Naive thymus-derived CD4-positive, alpha-beta T cell (primary cell): ENCODE results near the gene DDX42. TPM values are rescaled to one million over a fixed set of nuclear protein-coding genes. Genes with fewer than 3 reads are reported as not detected.

Experiments used
- ATAC-seq: fragments of 150-1000 bp; cut with Tn5 transposase; 2 replicates; pipeline ENCODE4 v1.10.0; 2021; ENCODE audit warnings: mild to moderate bottlenecking, moderate library complexity
- CTCF ChIA-PET: fragments of 350-600 bp; sonication (Branson Sonifier 250); formaldehyde crosslinking; loops from one replicate; lab custom pipeline; 2021; ENCODE audit warnings: antibody characterized with exemption; lab: Charles Lee
- POLR2A ChIA-PET: fragments of 350-600 bp; sonication (Branson Sonifier 250); formaldehyde crosslinking; loops from one replicate; lab custom pipeline; 2021; ENCODE audit warnings: antibody characterized with exemption, inconsistent platforms; lab: Charles Lee
- DNase-seq, 9 donors: peaks; one replicate each; pipeline versions ENCODE4 v3.0.0 to v3.0.0-alpha.2; 2020 to 2022; ENCODE audit warnings: mixed read lengths in 1 of 9
- H3K27ac ChIP-seq: one replicate; pipeline ENCODE4 v1.7.0; 2013; ENCODE audit warnings: mild to moderate bottlenecking, low read depth, low read length, moderate library complexity
- H3K27me3 ChIP-seq, 2 donors: one replicate each; pipeline ENCODE4 v1.7.0; 2013; ENCODE audit warnings: low read length in 2 of 2, mild to moderate bottlenecking in 2 of 2, moderate library complexity in 2 of 2; ENCODE audit not compliant: control insufficient read depth in 2 of 2, insufficient read depth in 2 of 2
- H3K36me3 ChIP-seq, 3 experiments: 1 replicate in 2 of 3; 2 replicates in 1 of 3; pipeline ENCODE4 v1.7.0; 2013; ENCODE audit warnings: low read length in 3 of 3, mild to moderate bottlenecking in 3 of 3, moderate library complexity in 1 of 3; ENCODE audit not compliant: insufficient read depth in 3 of 3, control insufficient read depth in 2 of 3
- H3K4me1 ChIP-seq, 2 donors: one replicate each; pipeline ENCODE4 v1.7.0; 2013; ENCODE audit warnings: low read length in 2 of 2, mild to moderate bottlenecking in 2 of 2, moderate library complexity in 1 of 2; ENCODE audit not compliant: control insufficient read depth in 2 of 2, insufficient read depth in 2 of 2
- H3K4me3 ChIP-seq: 2 replicates; pipeline ENCODE4 v1.7.0; 2013; ENCODE audit warnings: mild to moderate bottlenecking, low read length
- H3K9me3 ChIP-seq, 3 experiments: 1 replicate in 2 of 3; 2 replicates in 1 of 3; pipeline ENCODE4 v1.7.0; 2013; ENCODE audit warnings: low read length in 3 of 3; ENCODE audit not compliant: control insufficient read depth in 2 of 3
- H3K27ac Mint-ChIP-seq, 9 donors: one replicate each; pipeline ENCODE4 v1.8.0; 2020 to 2022; ENCODE audit warnings: mixed read lengths in 9 of 9, mild to moderate bottlenecking in 8 of 9, moderate library complexity in 5 of 9, inconsistent platforms in 2 of 9
- H3K27me3 Mint-ChIP-seq, 5 donors: one replicate each; pipeline ENCODE4 v1.8.0; 2021 to 2022; ENCODE audit warnings: mixed read lengths in 5 of 5, mild to moderate bottlenecking in 1 of 5
- H3K36me3 Mint-ChIP-seq, 5 donors: one replicate each; pipeline ENCODE4 v1.8.0; 2020 to 2022; ENCODE audit warnings: mixed read lengths in 5 of 5, mild to moderate bottlenecking in 3 of 5, inconsistent platforms in 1 of 5
- H3K4me1 Mint-ChIP-seq, 7 donors: one replicate each; pipeline ENCODE4 v1.8.0; 2020 to 2022; ENCODE audit warnings: mixed read lengths in 7 of 7, mild to moderate bottlenecking in 3 of 7, inconsistent platforms in 1 of 7
- H3K4me3 Mint-ChIP-seq, 10 donors: one replicate each; pipeline ENCODE4 v1.8.0; 2020 to 2022; ENCODE audit warnings: mild to moderate bottlenecking in 10 of 10, mixed read lengths in 10 of 10, moderate library complexity in 6 of 10, inconsistent platforms in 2 of 10
- H3K9me3 Mint-ChIP-seq, 11 donors: one replicate each; pipeline ENCODE4 v1.8.0; 2020 to 2022; ENCODE audit warnings: mixed read lengths in 11 of 11, mild to moderate bottlenecking in 4 of 11, inconsistent platforms in 1 of 11, moderate library complexity in 1 of 11
- intact Hi-C, 2 donors: fragments of 100-400 bp; cut with micrococcal nuclease; formaldehyde crosslinking; loops; one replicate each; pipeline ENCODE4 v1.15.1; 2023
- polyA plus RNA-seq, 2 donors: library from polyadenylated mRNA; unstranded; fragments of 300-500 nt; fragmentation: Illumina TruSeq; gene quantifications; one replicate each; pipeline ENCODE4 v1.2.3, GENCODE V29; 2021
- total RNA-seq, 6 experiments: library from RNA in 5 of 6; stranded (reverse) in 5 of 6; gene quantifications; 1 replicate in 5 of 6; 2 replicates in 1 of 6; pipeline ENCODE4 v1.2.3 and lab custom pipeline; 2021 to 2026

DDX42 gene
- total RNA-seq: 100 to 1,000 TPM; 101 to 192 (median 139) TPM
- 10 to 100 TPM; 11.8 to 24.4 TPM for polyA plus RNA-seq
- 137 reads per million, percentile 89 among the genes with 10 or more reads in this experiment for total RNA-seq (lab: John Stamatoyannopoulos, UW)

- Histone ChIP-seq H3K36me3 (peaks cover 0 to 20% (median 0%) of the 10 kb centered on the region in 3 experiments), H3K4me1 (peaks cover 21 to 46% of the 10 kb centered on the region in 2 donors), H3K27ac (peak within 1 kb of the TSS; percentile 100), H3K9me3 (no peaks in the 10 kb centered on the region), H3K27me3 (no peaks in the 10 kb centered on the region), H3K4me3 (peak within 1 kb of the TSS; percentile 85)
- no peak for ATAC-seq
- intact Hi-C loops: loop anchor here (1.0 to 10.0 kb wide), 6 partner anchors 18 to 371 kb away; partner anchors contain the start of genes ICAM2 (in 2 of the 2) and CYB561 (in 1 of the 2)
- Mint-ChIP-seq H3K27me3 (peaks cover 0 to 7% (median 0%) of the 10 kb centered on the region in 5 donors), H3K27ac (peak within 1 kb of the TSS; percentile 97 to 100 (median 99)), H3K9me3 (peaks cover 0 to 6% (median 0%) of the 10 kb centered on the region in 11 donors), H3K36me3 (peaks cover 0 to 35% (median 6%) of the 10 kb centered on the region in 5 donors), H3K4me3 (peak within 1 kb of the TSS; percentile 91 to 99 (median 98)), H3K4me1 (peaks cover 32 to 84% (median 68%) of the 10 kb centered on the region in 7 donors)
- CTCF ChIA-PET: interaction anchor here (0.8 to 2.7 kb wide), 6 partner anchors 32 to 77 kb away, joined by 3 to 11 read pairs (median 4); no protein-coding TSS in a partner anchor
- POLR2A ChIA-PET: interaction anchor here (0.7 to 6.4 kb wide), 35 partner anchors 8 to 731 kb away, joined by 3 to 117 read pairs (median 6); partner anchors contain the start of genes CEP95, DDX5, LIMD2 and MAP3K3
- DNase-seq: peak in 6 of 9 donors; percentile 13 to 92 (median 53)
Observed at GRCh38 chr17:63774141-63774968, at the start of gene DDX42. DDX42 (plus strand) TSS chr17:63774170; CDS start chr17:63787050, 12,880 bp downstream.

- DNase-seq (no peak), ATAC-seq (no peak)
- intact Hi-C loops: no loop called here
- Mint-ChIP-seq H3K9me3 (peaks cover 0 to 2% (median 0%) of the 10 kb centered on the region in 11 donors), H3K27me3 (no peaks in the 10 kb centered on the region), H3K4me3 (no peak overlapping the region), H3K4me1 (peaks cover 5 to 35% (median 26%) of the 10 kb centered on the region in 7 donors), H3K27ac (peak overlapping the region in 4 of 9 donors; percentile 12 to 56 (median 40)), H3K36me3 (peaks cover 0 to 4% (median 0%) of the 10 kb centered on the region in 5 donors)
- Histone ChIP-seq H3K36me3 (no peaks in the 10 kb centered on the region), H3K27me3 (no peaks in the 10 kb centered on the region), H3K27ac (no peak overlapping the region), H3K4me3 (no peak overlapping the region), H3K9me3 (no peaks in the 10 kb centered on the region), H3K4me1 (peaks cover 0 to 4% of the 10 kb centered on the region in 2 donors)
- ChIA-PET CTCF (no interaction called here), POLR2A (interaction anchor here (0.7 to 9.0 kb wide), 7 partner anchors 10 to 40 kb away, joined by 3 to 129 read pairs (median 5); partner anchors contain the start of genes CCDC47, DDX42 and LIMD2)
Observed at GRCh38 chr17:63735691-63736090, 38.3 kb upstream of the DDX42 start.

- Mint-ChIP-seq H3K4me1 (peaks cover 6 to 35% (median 24%) of the 10 kb centered on the region in 7 donors), H3K27ac (peak overlapping the region; percentile 88 to 99 (median 93)), H3K36me3 (peaks cover 0 to 4% (median 0%) of the 10 kb centered on the region in 5 donors), H3K4me3 (peak overlapping the region; percentile 83 to 98 (median 89)), H3K27me3 (no peaks in the 10 kb centered on the region), H3K9me3 (peaks cover 0 to under 1% (median 0%) of the 10 kb centered on the region in 11 donors)
- POLR2A ChIA-PET: interaction anchor here (0.9 to 9.0 kb wide), 10 partner anchors 10 to 147 kb away, joined by 3 to 129 read pairs (median 5); partner anchors contain the start of genes CCDC47, DDX42, LIMD2 and MAP3K3
- DNase-seq: peak in 4 of 9 donors; percentile 9 to 19 (median 14)
- Histone ChIP-seq H3K9me3 (no peaks in the 10 kb centered on the region), H3K4me1 (peaks cover 0 to 8% of the 10 kb centered on the region in 2 donors), H3K27me3 (no peaks in the 10 kb centered on the region), H3K27ac (peak overlapping the region; percentile 96), H3K4me3 (peak overlapping the region; percentile 74), H3K36me3 (peaks cover 0 to 1% (median under 1%) of the 10 kb centered on the region in 3 experiments)
- CTCF ChIA-PET: interaction anchor here (0.8 to 0.9 kb wide), 3 partner anchors 30 to 90 kb away, joined by 3 to 4 read pairs (median 3); no protein-coding TSS in a partner anchor
- intact Hi-C loops: loop anchor here (1.0 to 2.0 kb wide), 9 partner anchors 12 to 190 kb away; partner anchors contain the start of genes CCDC47 (in 2 of the 2), DCAF7 (in 2 of the 2), FTSJ3 (in 2 of the 2) and MAP3K3 (in 2 of the 2)
- no peak for ATAC-seq
Observed at GRCh38 chr17:63740464-63741142, 33.4 kb upstream of the DDX42 start.

GRCh38 chr17:63741143-63741407 lies 32.9 kb upstream of the DDX42 start:
- peak overlapping the region; percentile 83 to 98 (median 89) for H3K4me3 Mint-ChIP-seq
- ChIA-PET POLR2A (interaction anchor here (0.9 to 9.0 kb wide), 10 partner anchors 11 to 148 kb away, joined by 3 to 129 read pairs (median 5); partner anchors contain the start of genes CCDC47, DDX42, LIMD2 and MAP3K3), CTCF (interaction anchor here (0.8 to 0.9 kb wide), 3 partner anchors 30 to 89 kb away, joined by 3 to 4 read pairs (median 3); no protein-coding TSS in a partner anchor)
- Histone ChIP-seq H3K4me3 (peak overlapping the region; percentile 74), H3K36me3 (peaks cover 0 to 5% (median 5%) of the 10 kb centered on the region in 3 experiments), H3K9me3 (no peaks in the 10 kb centered on the region), H3K4me1 (peaks cover 0 to 8% of the 10 kb centered on the region in 2 donors), H3K27ac (peak overlapping the region; percentile 96), H3K27me3 (no peaks in the 10 kb centered on the region)
- DNase-seq (no peak), ATAC-seq (no peak)
- peak overlapping the region; percentile 88 to 99 (median 93) for H3K27ac Mint-ChIP-seq
- no peaks in the 10 kb centered on the region for H3K27me3 Mint-ChIP-seq
- H3K4me1 Mint-ChIP-seq: peaks cover 6 to 36% (median 24%) of the 10 kb centered on the region in 7 donors
- intact Hi-C loops: loop anchor here (1.0 to 2.0 kb wide), 9 partner anchors 11 to 191 kb away; partner anchors contain the start of genes CCDC47 (in 2 of the 2), DCAF7 (in 2 of the 2), FTSJ3 (in 2 of the 2) and MAP3K3 (in 2 of the 2)
- H3K36me3 Mint-ChIP-seq: peaks cover 0 to 9% (median 2%) of the 10 kb centered on the region in 5 donors
- H3K9me3 Mint-ChIP-seq: no peaks in the 10 kb centered on the region

GRCh38 chr17:63741408-63742173 lies 32.4 kb upstream of the DDX42 start, which contains the start of gene STRADA:
STRADA (minus strand) TSS chr17:63741799; CDS start chr17:63728369, 13,430 bp downstream.
- Mint-ChIP-seq H3K4me1 (peaks cover 6 to 36% (median 24%) of the 10 kb centered on the region in 7 donors), H3K4me3 (peak within 1 kb of the TSS; percentile 83 to 98 (median 89)), H3K27ac (peak within 1 kb of the TSS; percentile 88 to 99 (median 93)), H3K27me3 (no peaks in the 10 kb centered on the region), H3K9me3 (no peaks in the 10 kb centered on the region), H3K36me3 (peaks cover 0 to 10% (median 4%) of the 10 kb centered on the region in 5 donors)
- DNase-seq (peak; percentile 95 to 99 (median 98)), ATAC-seq (peak; percentile 97)
- Histone ChIP-seq H3K36me3 (peaks cover 0 to 8% (median 6%) of the 10 kb centered on the region in 3 experiments), H3K27ac (peak within 1 kb of the TSS; percentile 96), H3K9me3 (no peaks in the 10 kb centered on the region), H3K4me3 (peak within 1 kb of the TSS; percentile 74), H3K4me1 (peaks cover 0 to 8% of the 10 kb centered on the region in 2 donors), H3K27me3 (no peaks in the 10 kb centered on the region)
- intact Hi-C loops: loop anchor here (1.0 to 2.0 kb wide), 10 partner anchors 11 to 405 kb away; partner anchors contain the start of genes CCDC47 (in 2 of the 2), DCAF7 (in 2 of the 2), FTSJ3 (in 2 of the 2) and MAP3K3 (in 2 of the 2)
- ChIA-PET POLR2A (interaction anchor here (0.6 to 9.0 kb wide), 29 partner anchors 10 to 149 kb away, joined by 3 to 129 read pairs (median 5); partner anchors contain the start of genes CCDC47, DDX42, LIMD2 and MAP3K3), CTCF (interaction anchor here (0.8 to 1.4 kb wide), 6 partner anchors 31 to 89 kb away, joined by 3 to 11 read pairs (median 4); partner anchors contain the start of genes CCDC47 and DDX42)
